Tibial nerve (tissue), 4 donors: Measurements from ENCODE around the gene CATSPER3.

Source experiments
- EP300 ChIP-seq, 2 donors: sonication (generic); formaldehyde crosslinking; IDR thresholded peaks; one replicate each; pipeline ENCODE4 v1.6.1; 2017; ENCODE audit warnings: antibody characterized with exemption in 2 of 2, mild to moderate bottlenecking in 1 of 2
- TF ChIP-seq, protein P1 (sequence below), 5 experiments: fragments of 200-600 bp in 3 of 5; fragments of 450-650 bp in 2 of 5; sonication (generic) in 3 of 5; IDR thresholded peaks; one replicate each; pipeline ENCODE4 v1.5.1; 2016 to 2019; ENCODE audit warnings: antibody characterized with exemption in 5 of 5, mild to moderate bottlenecking in 3 of 5, moderate library complexity in 2 of 5

DNA sequence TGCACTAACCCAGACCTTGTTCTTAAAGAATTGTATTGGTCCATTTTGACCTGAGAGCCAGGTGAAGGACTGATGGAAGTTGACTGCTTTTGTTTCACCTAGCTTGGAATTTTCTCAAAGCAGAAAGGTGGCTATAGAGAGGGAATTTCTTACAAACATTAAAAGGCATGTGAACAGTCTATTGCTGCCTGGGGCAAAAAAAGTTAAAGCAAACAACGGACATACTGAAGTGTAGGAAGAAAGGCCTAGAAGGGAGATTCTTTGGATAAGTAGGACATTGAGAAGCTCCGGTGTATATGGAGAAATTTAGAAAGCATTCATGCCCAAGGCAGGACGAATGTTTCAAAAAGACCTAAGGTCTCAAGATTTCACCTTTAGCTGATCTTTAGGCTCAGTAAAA, 11.7 kb downstream of the CATSPER3 start:
- TF ChIP-seq EP300 (IDR thresholded peaks at IDR 0.05): no peak
- TF ChIP-seq, protein P1, sequence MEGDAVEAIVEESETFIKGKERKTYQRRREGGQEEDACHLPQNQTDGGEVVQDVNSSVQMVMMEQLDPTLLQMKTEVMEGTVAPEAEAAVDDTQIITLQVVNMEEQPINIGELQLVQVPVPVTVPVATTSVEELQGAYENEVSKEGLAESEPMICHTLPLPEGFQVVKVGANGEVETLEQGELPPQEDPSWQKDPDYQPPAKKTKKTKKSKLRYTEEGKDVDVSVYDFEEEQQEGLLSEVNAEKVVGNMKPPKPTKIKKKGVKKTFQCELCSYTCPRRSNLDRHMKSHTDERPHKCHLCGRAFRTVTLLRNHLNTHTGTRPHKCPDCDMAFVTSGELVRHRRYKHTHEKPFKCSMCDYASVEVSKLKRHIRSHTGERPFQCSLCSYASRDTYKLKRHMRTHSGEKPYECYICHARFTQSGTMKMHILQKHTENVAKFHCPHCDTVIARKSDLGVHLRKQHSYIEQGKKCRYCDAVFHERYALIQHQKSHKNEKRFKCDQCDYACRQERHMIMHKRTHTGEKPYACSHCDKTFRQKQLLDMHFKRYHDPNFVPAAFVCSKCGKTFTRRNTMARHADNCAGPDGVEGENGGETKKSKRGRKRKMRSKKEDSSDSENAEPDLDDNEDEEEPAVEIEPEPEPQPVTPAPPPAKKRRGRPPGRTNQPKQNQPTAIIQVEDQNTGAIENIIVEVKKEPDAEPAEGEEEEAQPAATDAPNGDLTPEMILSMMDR (IDR thresholded peaks at IDR 0.05): no peak
